Smooth muscle cell (in vitro differentiated cells): ENCODE measurements around the gene L1CAM. TPM values are rescaled to one million over a fixed set of nuclear protein-coding genes. Genes with fewer than 3 reads are reported as not detected.

Experiments used
- DNase-seq: peaks from one replicate; lab custom pipeline; 2025; ENCODE audit not compliant: unreplicated experiment; lab: John Stamatoyannopoulos, UW
- H2AFZ ChIP-seq: fragments of 200-600 bp; sonication (generic); 2 replicates; pipeline ENCODE4 v1.6.0; 2016; ENCODE audit warnings: antibody characterized with exemption, low read depth, mild to moderate bottlenecking
- H3F3A ChIP-seq: fragments of 200-600 bp; sonication (generic); 2 replicates; pipeline ENCODE4 v1.6.0; 2017; ENCODE audit warnings: antibody characterized with exemption, low read depth
- H3K27ac ChIP-seq: fragments of 200-600 bp; sonication (generic); 2 replicates; pipeline ENCODE4 v1.5.1; 2016; ENCODE audit warnings: low read depth, mild to moderate bottlenecking
- H3K27me3 ChIP-seq: fragments of 200-600 bp; sonication (generic); 2 replicates; pipeline ENCODE4 v1.6.1; 2016; ENCODE audit warnings: low read depth, mild to moderate bottlenecking
- H3K36me3 ChIP-seq: fragments of 200-600 bp; sonication (generic); 2 replicates; pipeline ENCODE4 v1.5.1; 2016; ENCODE audit warnings: low read depth
- H3K4me1 ChIP-seq: fragments of 200-600 bp; sonication (generic); 2 replicates; pipeline ENCODE4 v1.5.1; 2016; ENCODE audit warnings: low read depth
- H3K4me2 ChIP-seq: fragments of 200-600 bp; sonication (generic); 2 replicates; pipeline ENCODE4 v1.6.0; 2016; ENCODE audit warnings: mild to moderate bottlenecking
- H3K4me3 ChIP-seq: fragments of 200-600 bp; sonication (generic); 2 replicates; pipeline ENCODE4 v1.5.1; 2016; ENCODE audit warnings: mild to moderate bottlenecking
- H3K79me2 ChIP-seq: fragments of 200-600 bp; sonication (generic); 2 replicates; pipeline ENCODE4 v1.6.0; 2016; ENCODE audit warnings: low read depth, mild to moderate bottlenecking
- H3K9ac ChIP-seq: fragments of 200-600 bp; sonication (generic); 2 replicates; pipeline ENCODE4 v1.6.0; 2016; ENCODE audit warnings: low read depth
- H3K9me3 ChIP-seq: fragments of 200-600 bp; sonication (generic); replicated peaks from 2 replicates; pipeline ENCODE4 v1.5.1; 2016; ENCODE audit warnings: low read depth
- H4K20me1 ChIP-seq: fragments of 200-600 bp; sonication (generic); 2 replicates; pipeline ENCODE4 v1.6.0; 2016; ENCODE audit warnings: low read depth
- WGBS: methylation state at CpG from one replicate; pipeline ENCODE4 v1.1.7; 2016; ENCODE audit warnings: low lambda C conversion rate; 5-methylcytosine and 5-hydroxymethylcytosine counted together
- polyA plus RNA-seq: library from polyadenylated mRNA; unstranded; fragments of >200 nt; fragmentation: Nextera tagmentation; extraction: Ambion mirVana; gene quantifications from 2 replicates; pipeline ENCODE4 v1.2.1, GENCODE V29; 2016
- total RNA-seq: library from RNA; depleted of rRNA; stranded (reverse); fragments of >200 nt; gene quantifications from 2 replicates; pipeline ENCODE4 v1.2.3, GENCODE V29; 2014
- TF ChIP-seq, protein P1 (sequence below): fragments of 200-600 bp; sonication (generic); IDR thresholded peaks from 2 replicates; pipeline ENCODE4 v1.5.1; 2017; ENCODE audit warnings: borderline replicate concordance, mild to moderate bottlenecking, antibody characterized with exemption; ENCODE audit not compliant: insufficient read depth, poor library complexity, severe bottlenecking

The L1CAM gene
- total and polyA plus RNA-seq, 2 experiments from 2014 or later: 27.2 to 68.7 TPM

DNA sequence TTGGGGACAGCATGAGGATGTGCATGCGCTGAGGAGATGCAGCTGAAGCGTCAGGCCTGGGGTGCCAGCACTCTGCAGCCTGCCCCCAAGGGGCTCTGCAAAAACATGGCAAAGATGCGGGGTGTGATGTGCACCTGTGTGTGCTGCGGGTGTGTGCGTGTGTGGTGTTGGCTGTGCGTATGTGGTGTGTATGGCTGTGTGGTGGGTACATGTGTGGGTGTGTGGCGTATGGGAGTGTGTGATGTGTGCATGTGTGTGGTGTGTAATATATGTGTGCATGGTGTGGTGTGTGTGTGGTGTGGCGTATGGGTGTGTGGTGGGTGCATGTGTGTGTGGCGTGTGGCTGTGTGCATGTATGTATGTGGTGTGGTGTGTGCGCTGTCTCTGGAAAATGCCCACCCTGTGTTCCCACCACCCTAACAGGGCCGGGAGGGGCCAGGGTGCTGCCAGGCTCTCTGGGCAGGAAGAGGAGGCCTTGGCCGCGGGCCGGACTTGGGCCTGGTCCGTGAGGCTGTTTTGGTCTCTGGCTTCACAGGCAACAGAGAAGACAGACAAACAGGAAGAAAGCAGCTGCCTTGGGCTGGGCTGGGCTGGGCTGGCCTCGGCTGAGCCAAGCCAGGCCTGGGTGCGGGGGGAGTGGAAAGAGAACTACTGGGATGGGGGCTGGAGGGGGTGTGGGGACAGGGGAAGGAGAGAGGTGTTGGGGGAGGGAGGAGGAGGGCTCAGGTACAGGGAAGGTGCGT, 17.4 kb upstream of the L1CAM start:
- Histone ChIP-seq H2AFZ (no peak overlapping the region), H3K9me3 (no peaks in the 10 kb centered on the region), H3K4me1 (no peaks in the 10 kb centered on the region), H3K9ac (no peak overlapping the region), H3K36me3 (no peaks in the 10 kb centered on the region), H4K20me1 (no peaks in the 10 kb centered on the region), H3K79me2 (no peaks in the 10 kb centered on the region), H3K4me2 (no peak overlapping the region), H3K27ac (no peak overlapping the region), H3K27me3 (no peaks in the 10 kb centered on the region), H3F3A (no peaks in the 10 kb centered on the region), H3K4me3 (no peak overlapping the region)
- DNase-seq: no peak
- WGBS: 73% methylated on average over 15 of the region's 18 CpGs
- TF ChIP-seq, protein P1, sequence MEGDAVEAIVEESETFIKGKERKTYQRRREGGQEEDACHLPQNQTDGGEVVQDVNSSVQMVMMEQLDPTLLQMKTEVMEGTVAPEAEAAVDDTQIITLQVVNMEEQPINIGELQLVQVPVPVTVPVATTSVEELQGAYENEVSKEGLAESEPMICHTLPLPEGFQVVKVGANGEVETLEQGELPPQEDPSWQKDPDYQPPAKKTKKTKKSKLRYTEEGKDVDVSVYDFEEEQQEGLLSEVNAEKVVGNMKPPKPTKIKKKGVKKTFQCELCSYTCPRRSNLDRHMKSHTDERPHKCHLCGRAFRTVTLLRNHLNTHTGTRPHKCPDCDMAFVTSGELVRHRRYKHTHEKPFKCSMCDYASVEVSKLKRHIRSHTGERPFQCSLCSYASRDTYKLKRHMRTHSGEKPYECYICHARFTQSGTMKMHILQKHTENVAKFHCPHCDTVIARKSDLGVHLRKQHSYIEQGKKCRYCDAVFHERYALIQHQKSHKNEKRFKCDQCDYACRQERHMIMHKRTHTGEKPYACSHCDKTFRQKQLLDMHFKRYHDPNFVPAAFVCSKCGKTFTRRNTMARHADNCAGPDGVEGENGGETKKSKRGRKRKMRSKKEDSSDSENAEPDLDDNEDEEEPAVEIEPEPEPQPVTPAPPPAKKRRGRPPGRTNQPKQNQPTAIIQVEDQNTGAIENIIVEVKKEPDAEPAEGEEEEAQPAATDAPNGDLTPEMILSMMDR: no peak

DNA sequence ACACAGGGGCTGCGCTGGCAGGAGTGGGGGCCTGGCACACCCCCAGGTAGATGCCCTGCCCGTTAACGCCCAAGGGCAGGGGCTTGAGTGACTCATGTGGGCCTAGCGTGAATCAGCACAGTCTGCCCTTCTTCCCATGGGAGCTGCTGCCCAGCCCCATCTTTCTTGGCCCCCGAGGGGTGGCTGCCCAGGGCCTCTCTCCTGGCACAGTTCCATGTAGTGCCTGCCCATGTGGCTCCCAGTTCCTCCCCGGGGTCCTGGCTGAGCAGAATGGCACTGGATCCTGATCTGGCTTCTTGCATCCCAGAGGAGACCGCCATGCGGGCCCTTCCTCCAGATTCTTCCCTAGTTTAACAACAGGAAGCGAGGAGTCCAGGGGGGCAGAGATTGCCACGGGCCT, 16.4 kb upstream of the L1CAM start:
- Histone ChIP-seq H3K9ac (no peak overlapping the region), H3K4me1 (no peaks in the 10 kb centered on the region), H3K9me3 (no peaks in the 10 kb centered on the region), H2AFZ (no peak overlapping the region), H3K4me3 (no peak overlapping the region), H3K27ac (no peak overlapping the region), H3K27me3 (no peaks in the 10 kb centered on the region), H3F3A (no peaks in the 10 kb centered on the region), H3K79me2 (no peaks in the 10 kb centered on the region), H3K36me3 (no peaks in the 10 kb centered on the region), H4K20me1 (no peaks in the 10 kb centered on the region), H3K4me2 (no peak overlapping the region)
- WGBS: 53% methylated on average over 9 of the region's 10 CpGs
- TF ChIP-seq, protein P1: no peak
- DNase-seq: no peak

DNA sequence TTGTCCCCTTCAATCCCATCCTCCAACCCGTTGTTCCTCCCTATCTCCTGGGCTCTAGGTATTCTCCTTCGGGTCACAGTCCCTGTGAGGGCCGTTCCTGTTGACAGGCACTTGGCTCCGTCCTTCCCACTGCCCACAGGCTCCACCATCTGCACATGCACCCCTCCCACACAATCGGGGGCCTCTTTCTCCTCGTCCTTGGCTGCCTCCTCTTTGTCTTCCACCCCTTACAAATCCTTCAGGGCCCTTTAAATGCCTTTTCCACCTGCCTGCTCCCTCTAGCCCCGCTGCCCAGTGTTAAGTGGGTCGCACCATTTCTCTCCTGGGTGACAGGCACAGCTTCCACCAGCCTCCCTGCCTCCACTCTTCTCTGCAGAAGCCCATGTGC, 15.8 kb upstream of the L1CAM start:
- 70% methylated on average over 8 of the region's 8 CpGs for WGBS
- Histone ChIP-seq H3K9me3 (no peaks in the 10 kb centered on the region), H3K27me3 (no peaks in the 10 kb centered on the region), H4K20me1 (no peaks in the 10 kb centered on the region), H3K4me2 (no peak overlapping the region), H3K4me1 (no peaks in the 10 kb centered on the region), H3K79me2 (no peaks in the 10 kb centered on the region), H3K9ac (no peak overlapping the region), H3F3A (no peaks in the 10 kb centered on the region), H3K27ac (no peak overlapping the region), H3K4me3 (no peak overlapping the region), H2AFZ (no peak overlapping the region), H3K36me3 (no peaks in the 10 kb centered on the region)
- no peak for DNase-seq
- TF ChIP-seq, protein P1: no peak
